ENCODE results near the gene PRKD2.

PRKD2 gene

DNA sequence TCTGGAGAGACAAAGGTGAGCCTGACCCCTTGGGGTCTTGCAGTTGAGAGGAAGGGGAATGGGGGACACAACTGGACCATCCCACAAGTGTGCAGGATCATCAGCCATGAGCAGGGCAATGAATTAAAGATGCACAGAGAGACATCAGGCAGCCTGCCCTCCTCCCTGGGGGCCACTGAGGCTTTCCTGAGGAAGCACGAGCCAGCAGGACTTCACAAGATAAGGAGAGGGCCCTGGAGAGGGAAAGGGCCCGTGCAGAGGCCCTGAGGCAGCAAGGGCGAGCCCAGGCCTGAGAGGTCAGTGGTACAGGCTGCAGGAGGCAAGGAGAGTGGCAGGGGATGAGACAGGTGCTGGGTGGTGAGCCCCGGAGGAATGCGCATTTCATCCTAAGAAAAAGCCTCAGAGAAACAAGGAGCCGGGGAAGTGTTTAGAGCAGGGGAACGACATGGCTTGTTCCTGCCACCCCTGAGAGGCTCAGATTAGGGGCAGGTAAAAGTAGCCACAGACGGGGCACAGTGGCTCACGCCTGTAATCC, 9.0 kb upstream of the PRKD2 start:
- DNase-seq (ENCODE audit: insufficient read length, low spot score): no peak

DNA sequence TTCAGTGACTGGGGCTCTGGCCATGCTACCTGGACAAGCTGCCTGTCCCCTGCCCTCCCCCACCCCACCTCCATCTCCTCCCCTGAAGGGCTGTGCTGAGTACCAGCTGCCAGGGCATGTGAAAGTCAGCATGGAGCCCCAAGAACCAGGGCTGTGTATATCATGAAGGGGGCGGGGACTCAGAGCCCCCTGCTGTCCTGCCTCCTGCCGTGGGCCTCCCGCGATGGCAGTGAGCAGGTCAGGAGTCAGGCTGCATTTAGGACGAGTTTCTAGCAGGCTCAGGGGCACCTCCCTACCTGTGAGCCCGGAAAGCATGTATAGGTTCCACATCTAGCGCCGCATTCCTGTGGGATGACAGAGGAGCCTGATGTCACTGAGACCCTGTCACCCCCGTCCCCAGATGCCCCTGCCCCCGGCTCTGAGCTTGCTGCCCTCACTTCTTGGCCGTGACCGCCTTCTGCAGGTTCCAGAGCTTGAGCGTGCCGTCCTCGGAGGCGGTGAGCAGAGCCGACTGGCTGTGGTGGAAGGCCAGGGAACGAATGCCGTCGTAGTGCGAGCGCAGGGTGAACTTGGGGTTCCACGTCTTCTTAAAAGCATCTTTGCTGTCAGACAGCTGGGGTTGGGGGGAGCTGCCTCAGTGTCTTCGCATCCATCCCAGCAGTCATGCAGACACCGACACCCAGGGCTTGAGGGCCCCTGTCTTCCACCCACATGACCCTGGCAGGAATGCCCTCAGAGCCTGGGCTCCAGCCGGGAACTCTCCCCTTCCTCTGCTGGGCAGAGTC, 8.3 kb upstream of the PRKD2 start:
- no peak for DNase-seq (ENCODE audit: insufficient read length, low spot score)
- FAIRE-seq: no peak

More for the DNA sequence above, 9.0 kb upstream of the PRKD2 start:
- FAIRE-seq: no peak

DNA sequence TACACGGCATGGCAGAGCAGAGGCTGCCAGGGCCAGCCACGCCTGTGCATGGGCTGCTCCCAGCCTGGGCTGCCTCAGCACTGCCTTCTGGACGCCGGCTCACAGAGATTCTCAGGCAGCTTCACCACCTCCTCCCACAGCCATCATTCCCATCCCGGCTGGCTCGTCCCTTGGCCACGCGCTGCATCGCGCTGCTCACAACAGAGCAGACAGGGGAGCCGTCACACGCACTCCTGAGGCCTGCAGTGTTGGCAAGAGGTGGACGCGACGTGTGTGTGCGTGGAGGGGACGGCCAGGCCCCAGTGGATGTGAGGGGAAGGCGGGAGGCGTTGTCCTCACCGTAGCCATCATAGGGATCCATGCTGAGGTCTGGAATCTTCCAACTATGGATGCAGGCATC, 7.6 kb upstream of the PRKD2 start:
- DNase-seq (ENCODE audit: insufficient read length, low spot score) (no peak), FAIRE-seq (no peak)

DNA sequence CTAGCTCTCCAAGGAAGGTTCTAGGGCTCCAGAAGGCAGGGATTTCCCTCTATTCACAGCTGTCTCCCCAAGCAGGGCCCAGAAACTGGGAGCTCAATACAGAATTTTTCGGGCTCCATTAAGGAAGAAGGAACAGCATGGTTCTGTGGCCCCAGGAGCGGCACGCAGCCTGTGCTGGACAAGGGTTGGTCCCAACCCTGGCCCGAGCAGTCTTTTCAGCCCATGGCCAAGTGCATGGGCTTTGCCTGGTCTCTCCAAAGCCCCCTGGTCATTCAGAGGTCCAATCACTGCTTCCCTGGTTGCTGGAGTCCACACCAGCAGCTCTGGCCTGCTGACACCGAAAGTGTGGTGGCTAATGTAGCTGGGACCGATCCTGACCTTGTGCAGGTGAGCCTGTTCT, 6.6 kb upstream of the PRKD2 start:
- FAIRE-seq (no peak), DNase-seq (ENCODE audit: insufficient read length, low spot score) (no peak)

DNA sequence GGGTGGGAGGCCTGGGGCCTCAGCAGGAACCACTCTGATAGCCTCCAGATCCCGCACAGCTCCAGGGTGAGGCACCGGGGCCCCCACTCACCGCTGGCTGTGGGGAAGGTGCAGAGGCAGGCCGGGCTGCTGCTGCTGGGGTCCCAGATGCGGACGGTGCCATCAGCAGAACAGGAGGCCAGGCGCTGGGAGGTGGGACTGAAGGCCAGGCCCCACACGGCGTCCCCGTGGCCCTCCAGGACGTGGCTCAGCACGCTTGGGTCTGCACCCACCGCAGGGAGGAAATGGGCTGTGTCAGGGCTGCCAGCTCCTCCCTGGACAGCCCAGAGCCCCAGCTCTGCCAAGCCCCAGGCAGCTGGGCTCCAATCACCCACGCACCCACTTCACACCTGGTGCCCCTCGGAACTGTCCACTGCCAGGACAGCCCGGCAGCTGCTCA, 6.1 kb upstream of the PRKD2 start:
- no peak for FAIRE-seq

DNA sequence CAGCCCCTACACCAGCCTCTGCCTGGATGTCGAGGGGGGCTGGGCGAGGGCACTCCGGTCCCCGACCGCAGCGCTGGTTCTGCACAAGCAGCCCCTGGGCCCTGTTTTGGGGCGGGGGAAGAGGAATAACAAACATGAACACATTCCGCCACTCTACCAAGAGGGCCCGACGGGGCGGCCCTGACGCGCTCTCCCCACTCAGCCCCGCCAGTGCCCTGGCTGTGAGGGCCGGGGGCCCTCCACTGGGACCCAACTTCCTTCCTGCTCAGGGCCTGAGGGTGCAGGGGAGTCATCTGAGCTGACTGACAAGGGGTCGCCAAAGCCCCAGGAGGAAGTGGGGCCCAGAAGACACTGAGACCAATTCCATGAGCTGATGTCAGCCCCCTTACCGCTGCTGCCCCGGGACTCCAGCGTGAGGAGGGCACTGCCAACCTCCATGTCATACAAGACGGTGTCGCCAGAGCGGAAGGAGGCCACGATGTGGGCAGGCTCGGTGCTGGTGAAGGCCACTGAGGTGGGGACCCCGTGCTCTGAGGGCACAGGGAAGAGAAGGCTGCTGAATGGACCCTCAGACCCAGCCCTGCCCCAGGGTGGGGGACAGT, 5.6 kb upstream of the PRKD2 start:
- DNase-seq (ENCODE audit: insufficient read length, low spot score): no peak
- FAIRE-seq: no peak

More for the DNA sequence above, 6.1 kb upstream of the PRKD2 start:
- DNase-seq (ENCODE audit: insufficient read length, low spot score): no peak

DNA sequence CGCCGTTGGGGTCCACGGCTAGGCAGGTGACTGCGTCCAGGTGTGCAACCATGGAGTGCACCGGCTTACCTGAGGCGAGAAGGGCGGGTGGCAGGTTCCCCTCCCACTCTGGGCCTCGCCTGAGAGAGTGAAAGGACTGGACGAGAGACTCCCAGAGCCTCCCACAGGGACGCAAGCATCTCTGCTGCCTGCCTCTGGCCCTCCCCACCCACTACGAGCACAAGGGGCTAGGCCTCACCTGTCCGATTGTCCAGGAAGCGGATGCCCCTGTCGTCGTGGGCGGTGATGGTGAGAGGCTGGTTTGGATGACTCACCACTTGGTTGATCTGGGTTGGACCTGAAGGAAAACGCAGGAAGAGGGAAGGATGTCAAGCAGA, 5.1 kb upstream of the PRKD2 start:
- no peak for FAIRE-seq

DNA sequence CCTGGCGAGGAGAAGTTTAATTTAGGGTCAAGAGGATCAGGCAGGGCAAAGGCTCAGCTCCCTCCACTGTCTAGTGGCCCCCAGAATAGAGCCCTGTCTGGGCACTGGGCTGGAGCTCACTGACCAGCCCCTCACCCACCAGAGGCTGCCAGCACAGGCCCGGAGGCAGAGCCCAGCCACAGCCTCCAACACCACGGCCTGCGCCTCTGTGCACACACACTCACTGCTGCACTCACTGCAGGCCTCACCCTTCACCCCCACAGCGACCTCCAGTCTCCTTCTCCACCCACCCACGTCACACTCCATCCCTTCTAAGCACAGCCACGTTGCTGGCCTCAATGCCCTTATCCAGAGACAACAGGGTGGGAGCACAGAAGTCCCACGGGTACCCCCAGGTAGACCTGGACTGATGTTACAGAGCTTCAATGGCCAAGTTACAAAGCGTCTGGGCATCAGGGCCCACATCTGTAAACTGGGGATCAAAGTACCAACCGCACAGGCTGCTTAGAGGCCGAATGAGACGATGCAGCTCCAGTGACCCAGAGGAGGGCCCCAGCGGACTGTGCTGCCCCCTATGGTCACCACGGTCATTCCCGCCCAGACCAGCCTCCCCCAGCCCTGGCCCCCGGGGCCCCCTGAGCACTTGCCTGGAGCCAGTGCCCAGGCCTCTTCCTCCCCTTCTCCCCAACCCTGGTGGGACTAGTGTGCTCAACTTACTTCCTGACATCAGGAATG, 4.5 kb upstream of the PRKD2 start:
- FAIRE-seq: no peak
- DNase-seq (ENCODE audit: insufficient read length, low spot score): no peak

More for the DNA sequence above, 5.1 kb upstream of the PRKD2 start:
- no peak for DNase-seq (ENCODE audit: insufficient read length, low spot score)

DNA sequence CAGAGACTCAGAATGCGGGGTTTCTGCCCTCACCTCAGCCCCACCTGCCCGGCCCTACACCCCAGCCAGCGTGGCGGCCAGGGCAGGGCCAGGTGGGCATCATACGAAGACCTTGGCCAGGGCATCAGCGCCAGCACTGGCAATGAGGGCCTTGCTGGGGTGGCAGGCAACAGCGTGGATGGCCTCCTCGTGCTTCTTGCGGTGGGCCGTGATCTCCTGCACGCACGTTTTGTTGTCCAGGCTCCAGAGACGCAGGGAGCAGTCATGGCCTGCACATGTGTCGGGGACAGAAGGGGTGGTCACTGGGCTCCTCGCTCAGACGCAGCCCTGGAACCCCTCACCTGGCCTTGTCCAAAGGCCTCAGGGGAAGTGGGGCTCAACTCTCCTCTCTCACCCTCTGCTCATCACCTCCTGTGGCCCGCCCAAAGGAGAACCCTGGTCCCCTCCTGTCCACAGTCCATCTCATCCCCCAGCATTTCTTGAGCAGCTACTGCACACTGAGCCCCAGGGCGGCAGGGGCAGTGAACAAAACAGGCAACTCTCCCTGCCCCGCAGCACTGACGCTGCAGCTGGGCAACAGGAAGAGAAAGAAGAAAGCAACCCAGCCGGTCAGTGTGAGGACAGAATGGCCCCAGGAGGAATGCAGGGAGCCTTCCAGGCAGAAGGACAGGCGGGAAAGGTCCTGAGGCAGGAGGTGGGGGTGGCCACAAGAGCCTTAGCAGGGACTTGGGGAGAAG, 3.8 kb upstream of the PRKD2 start:
- FAIRE-seq (no peak), DNase-seq (ENCODE audit: insufficient read length, low spot score) (no peak)

DNA sequence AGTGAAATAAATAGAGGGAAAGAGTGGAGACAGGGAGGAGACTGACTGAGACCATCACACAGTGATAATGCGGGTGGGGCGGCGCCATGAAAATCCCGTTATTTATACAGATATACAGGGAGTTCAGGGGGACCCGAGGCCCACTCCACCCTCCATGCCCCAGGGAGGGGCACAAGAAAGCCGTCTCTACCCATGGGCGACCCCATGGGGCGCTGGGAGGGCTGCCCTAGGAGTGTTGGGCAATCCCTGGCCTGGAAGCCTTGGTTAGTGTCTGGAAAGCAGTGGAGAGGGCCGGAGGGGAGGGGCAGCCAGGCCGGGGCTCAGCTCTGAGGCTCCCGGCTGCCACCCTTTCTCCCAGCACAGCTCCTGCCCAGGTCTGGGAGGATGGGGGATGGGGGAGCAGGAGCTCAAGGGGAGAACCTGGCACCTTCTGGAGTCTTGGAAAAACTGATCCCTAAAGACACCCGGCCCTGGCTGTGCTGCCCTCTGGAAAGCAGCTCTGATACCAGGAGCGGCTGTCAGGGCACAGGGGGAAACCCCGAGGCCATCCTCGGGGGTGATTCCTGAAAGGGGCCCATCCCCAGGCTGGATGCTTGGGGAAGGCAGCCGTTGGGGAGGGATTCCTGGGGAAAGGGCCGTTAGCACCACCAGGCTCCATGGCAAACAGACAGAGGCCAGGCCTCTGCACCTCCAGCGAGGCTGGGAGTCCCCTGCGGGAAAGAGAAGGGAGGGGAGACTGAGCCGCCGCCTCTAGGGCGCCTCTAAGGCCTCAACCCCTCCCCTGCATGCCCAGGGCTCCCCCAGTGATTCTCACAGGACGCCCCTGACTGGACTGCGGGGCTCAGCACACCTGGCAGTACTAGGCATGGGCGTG, 3.0 kb upstream of the PRKD2 start:
- no peak for FAIRE-seq
- DNase-seq (ENCODE audit: insufficient read length, low spot score): no peak

DNA sequence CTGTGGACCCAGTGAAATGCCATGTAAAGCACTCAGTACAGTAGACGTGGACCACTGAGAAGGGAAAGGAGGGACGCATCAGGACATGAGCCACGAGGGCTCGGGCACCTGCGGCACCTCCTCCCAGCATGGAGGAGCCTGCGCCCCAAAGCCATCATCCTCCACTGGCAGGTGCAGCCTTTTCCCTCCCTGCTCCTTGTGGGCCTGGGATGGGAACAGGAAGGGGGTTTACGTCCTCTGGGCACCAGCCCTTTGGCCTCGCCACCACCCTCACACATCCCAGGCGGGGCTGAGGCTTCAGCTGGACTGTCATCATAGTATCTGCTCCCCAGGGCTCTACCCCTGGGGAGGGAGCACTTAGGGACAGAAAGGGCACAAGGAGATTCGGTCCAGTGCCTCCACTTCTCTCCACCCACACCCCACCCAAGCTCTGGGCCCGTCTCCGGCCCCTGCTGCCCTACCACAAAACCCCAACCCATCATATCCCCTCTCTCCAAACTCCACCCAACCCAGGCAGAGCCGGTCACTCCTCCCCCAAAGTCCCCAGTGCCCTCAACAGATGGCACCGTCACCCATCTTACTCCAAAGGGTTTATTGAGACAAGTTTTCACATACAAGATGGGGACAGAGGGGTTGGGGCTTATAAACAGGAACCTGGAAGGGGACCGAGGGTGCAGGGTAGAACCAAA, 2.2 kb upstream of the PRKD2 start:
- FAIRE-seq (peak; percentile 95), DNase-seq (ENCODE audit: insufficient read length, low spot score) (peak; percentile 78)

DNA sequence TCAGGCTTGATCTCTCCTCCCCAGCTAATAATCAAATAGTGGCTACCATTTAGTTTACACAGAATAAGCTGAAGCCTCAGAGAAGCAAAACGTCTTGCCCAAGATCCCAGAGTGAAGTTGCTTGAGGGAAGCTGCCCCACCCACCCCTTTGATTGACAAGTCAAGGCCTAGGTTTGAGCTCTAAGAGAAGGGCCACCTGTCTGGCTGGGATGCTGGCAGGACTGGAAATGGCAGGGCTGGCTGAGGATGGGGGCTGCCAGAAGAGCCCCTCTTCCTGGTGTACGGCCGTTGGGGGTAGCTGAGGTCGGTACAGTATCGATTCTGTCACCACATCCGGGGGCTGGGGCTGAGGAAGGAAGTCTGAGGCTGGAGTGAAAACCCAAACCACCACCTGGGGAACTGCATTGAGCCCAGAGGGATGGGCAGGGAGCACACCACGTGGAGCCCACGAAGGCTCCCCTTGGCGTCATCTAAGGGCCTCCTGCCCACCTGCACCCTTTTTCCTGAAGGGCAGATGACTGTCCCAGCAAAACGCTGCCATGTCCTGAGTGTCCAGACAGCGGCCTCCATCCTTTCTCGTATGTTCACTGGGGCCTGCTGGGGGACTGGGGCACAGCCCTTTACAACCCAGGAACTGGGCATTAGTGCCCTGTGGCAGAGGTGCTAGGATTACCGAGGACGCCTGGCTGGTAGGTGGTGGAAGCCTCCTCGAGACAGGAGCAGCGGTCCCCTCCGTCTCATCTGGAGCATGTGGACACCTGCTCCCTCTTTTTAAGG, 1.4 kb upstream of the PRKD2 start:
- DNase-seq (ENCODE audit: insufficient read length, low spot score): peak; percentile 70

DNA sequence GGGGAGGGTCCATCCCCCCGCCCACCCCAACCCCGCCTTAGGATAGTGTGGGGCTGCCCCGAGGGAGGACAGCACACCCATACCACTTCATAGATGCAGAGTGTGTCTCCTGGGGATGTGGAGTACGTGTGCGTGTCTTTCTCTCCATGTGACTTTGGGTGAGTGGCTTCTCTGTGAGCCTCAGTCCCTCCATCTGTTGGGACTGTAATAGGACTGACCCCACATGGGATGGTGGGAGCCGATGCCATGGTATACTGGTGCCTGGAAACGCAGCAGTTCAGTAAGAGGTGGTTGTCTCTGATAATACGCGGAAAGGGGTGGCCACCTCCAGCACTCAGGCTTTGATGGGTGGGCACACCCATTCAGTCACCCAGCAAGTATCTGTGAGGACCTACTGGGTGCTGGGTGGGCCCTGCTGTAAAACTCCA, 816 bp upstream of the PRKD2 start:
- DNase-seq (ENCODE audit: insufficient read length, low spot score) (no peak), FAIRE-seq (peak; percentile 26)

More for the DNA sequence above, 1.4 kb upstream of the PRKD2 start:
- peak; percentile 99 for FAIRE-seq

DNA sequence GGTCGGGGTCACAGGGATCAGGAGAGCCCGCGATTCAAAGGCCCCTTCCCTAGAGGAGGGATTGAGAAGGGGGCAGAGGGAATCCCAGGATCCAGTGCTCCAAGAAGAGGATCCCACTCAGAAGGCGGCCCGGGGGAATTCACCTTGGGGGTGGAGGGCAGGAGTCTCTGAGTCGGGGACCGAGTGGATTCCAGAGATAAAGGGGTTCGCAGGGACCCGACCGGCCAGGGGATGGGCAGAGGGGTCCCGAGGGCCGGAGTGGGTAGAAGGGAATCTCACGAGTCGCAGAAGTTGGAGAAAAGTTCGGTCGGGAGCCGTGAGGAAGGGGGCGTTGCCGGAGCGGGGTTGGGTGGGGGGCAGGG, 261 bp downstream of the PRKD2 start:
- peak; percentile 53 for FAIRE-seq
- no peak for DNase-seq (ENCODE audit: insufficient read length, low spot score)

DNA sequence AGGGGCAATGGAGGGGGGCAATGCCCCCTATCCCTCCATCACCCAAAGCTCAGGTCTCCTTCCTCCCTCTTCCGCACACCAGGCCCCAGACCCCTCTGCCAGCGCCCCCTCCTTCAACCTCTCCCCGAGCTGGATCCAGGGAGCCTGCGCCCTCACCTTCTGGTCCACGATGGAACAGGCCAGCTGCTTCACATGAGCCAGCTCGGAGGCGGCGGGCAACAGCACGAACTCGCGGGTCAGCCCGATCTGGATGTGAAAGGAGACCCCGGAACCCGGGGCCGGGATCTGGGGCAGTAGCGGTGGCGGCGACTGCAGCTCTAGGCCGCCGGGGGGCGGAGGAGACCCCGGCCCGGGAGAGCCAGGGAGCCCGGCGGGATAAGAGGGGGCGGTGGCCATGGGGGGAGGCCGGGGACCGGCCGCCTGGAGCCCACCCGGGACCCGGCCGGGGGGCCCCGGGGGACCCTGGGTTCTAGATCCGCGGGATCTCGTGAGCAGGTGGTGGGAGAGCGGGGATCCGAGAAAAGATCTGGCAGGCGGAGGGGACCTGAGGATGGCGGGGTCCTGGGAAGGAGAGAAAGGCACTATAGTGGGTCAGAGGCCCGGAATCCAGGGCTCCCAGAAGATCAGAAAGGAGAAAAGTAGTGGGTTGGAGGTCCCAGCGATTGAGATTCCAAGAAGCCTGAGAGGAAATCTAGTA, 791 bp downstream of the PRKD2 start:
- no peak for DNase-seq (ENCODE audit: insufficient read length, low spot score)
- no peak for FAIRE-seq

DNA sequence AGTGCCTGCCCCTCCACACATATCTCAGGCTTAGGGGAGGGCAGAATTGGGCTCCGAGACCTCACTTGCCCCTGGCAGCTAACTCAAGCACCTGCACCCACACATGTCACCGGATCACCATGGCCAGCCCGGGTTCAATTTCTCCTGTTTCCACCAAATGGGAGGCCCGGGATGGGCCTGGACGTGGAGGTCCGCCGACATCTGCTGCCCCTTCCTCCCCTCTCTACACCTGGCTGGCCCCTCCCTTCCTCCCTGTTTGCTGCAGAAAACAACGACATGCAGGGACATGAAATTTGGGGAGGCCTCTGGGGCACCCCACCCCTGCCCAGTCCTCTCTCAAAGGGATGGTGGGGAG, 1.3 kb downstream of the PRKD2 start:
- FAIRE-seq (peak; percentile 14), DNase-seq (ENCODE audit: insufficient read length, low spot score) (no peak)

DNA sequence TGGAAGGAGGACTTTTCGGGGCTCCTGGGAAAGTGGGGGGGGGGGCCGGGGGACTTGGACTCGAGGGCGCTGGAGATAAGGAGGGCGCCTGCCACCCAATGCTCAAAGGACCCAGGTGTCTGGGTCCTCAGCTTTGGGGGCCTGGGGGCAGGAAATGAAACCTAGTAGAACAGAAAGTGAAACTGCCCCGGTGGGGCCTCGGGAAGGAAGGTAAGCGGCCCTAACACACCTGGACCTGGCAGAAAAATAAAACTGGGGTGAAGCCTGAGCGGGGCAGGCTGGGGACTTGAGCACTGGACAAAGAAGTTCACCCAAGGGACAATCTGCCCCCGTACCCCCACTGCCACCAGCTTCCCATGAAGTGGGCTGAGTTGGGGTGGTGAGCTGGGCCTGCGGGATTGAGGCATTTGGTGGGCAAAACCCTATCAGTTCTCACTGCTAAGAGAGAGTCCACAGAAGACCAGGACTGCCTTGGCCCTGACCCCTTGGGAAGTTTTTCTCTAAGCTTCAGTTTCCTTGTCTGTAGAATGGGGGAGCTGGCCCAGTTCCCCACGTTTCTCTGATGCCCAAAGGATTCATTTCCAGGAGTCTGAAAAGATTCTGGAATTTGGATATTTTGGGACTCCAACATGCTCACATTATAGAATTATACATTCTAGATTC, 2.3 kb downstream of the PRKD2 start:
- DNase-seq (ENCODE audit: insufficient read length, low spot score) (peak; percentile 79), FAIRE-seq (peak; percentile 77)
